Esophagus muscularis mucosa (tissue), 4 donors: ENCODE measurements around the gene HSPB7. TPM values are rescaled to one million over a fixed set of nuclear protein-coding genes. Genes with fewer than 3 reads are reported as not detected.

ENCODE experiments used
- DNase-seq: peaks from one replicate; pipeline ENCODE4 v3.0.0-alpha.2; 2017; ENCODE audit errors: extremely low spot score
- H3K27ac ChIP-seq, 4 donors: fragments of 200-600 bp; sonication (generic); replicated peaks in 1 of 4; 1 replicate in 3 of 4; 2 replicates in 1 of 4; pipeline ENCODE4 v1.5.1; 2016 to 2019; ENCODE audit warnings: mild to moderate bottlenecking in 1 of 4
- H3K27me3 ChIP-seq, 4 donors: fragments of 200-600 bp; sonication (generic); one replicate each; pipeline versions ENCODE4 v1.5.1 to v1.6.0; 2016 to 2019
- H3K36me3 ChIP-seq, 4 donors: fragments of 200-600 bp; sonication (generic); one replicate each; pipeline ENCODE4 v1.5.1; 2016 to 2019
- H3K4me1 ChIP-seq, 4 donors: fragments of 200-600 bp; sonication (generic); one replicate each; pipeline ENCODE4 v1.5.1; 2016 to 2019
- H3K4me3 ChIP-seq, 4 donors: fragments of 200-600 bp; sonication (generic); 1 replicate in 2 of 4; 2 replicates in 2 of 4; pipeline ENCODE4 v1.5.1; 2016 to 2019; ENCODE audit warnings: mild to moderate bottlenecking in 4 of 4, moderate library complexity in 1 of 4
- H3K9me3 ChIP-seq, 4 donors: fragments of 200-600 bp; sonication (generic); 1 replicate in 3 of 4; 2 replicates in 1 of 4; pipeline ENCODE4 v1.5.1; 2016 to 2019
- EP300 ChIP-seq: sonication (generic); formaldehyde crosslinking; IDR thresholded peaks from one replicate; pipeline ENCODE4 v1.6.1; 2017; ENCODE audit warnings: antibody characterized with exemption
- POLR2A ChIP-seq: fragments of 450-650 bp; IDR thresholded peaks from one replicate; pipeline ENCODE4 v1.6.1; 2017; ENCODE audit warnings: antibody characterized with exemption, moderate library complexity, mild to moderate bottlenecking, low read depth
- POLR2AphosphoS5 ChIP-seq, 2 donors: sonication (generic); formaldehyde crosslinking; IDR thresholded peaks; one replicate each; pipeline ENCODE4 v1.6.1; 2017; ENCODE audit warnings: antibody characterized with exemption in 2 of 2
- WGBS: methylation state at CpG from one replicate; pipeline ENCODE4 v1.1.5; 2018; 5-methylcytosine and 5-hydroxymethylcytosine counted together
- intact Hi-C: fragments of 100-400 bp; cut with DNase I; formaldehyde crosslinking; loops from one replicate; pipeline ENCODE4 v1.15.1; 2023
- total RNA-seq, 4 donors: library from RNA; depleted of rRNA; stranded (reverse); fragments of >200 nt; gene quantifications; one replicate each; pipeline versions ENCODE4 v1.1.0 to v1.2.1, GENCODE V29; 2016
- TF ChIP-seq, protein P1 (sequence below), 3 experiments: fragments of 200-600 bp in 2 of 3; fragments of 450-650 bp in 1 of 3; sonication (generic) in 2 of 3; IDR thresholded peaks; one replicate each; pipeline ENCODE4 v1.5.1; 2017 to 2019; ENCODE audit warnings: antibody characterized with exemption in 3 of 3, mild to moderate bottlenecking in 2 of 3, moderate library complexity in 1 of 3

Gene HSPB7
- total RNA-seq, 4 donors from 2014 or later: 111 to 408 (median 279) TPM

DNA sequence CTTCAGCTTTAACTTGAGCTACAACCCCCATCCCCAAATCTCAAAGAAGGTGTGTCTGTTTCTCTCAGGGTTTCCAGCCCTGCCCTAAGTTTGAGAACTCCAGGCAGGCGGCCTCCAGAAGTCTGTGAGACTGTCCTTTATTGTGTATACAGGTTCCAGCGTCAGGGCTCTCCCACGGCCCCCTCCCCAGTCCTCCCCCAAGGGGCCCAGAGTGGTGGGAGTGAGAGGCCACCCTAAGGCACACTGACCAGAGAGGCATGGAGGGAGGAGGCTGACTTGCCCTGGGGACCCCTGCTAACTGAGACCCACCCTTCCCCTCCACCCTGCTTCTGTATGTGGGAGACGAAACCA is 4.0 kb downstream of the HSPB7 start:
- Histone ChIP-seq H3K36me3 (peaks cover 0 to 24% (median 0%) of the 10 kb centered on the region in 4 donors), H3K4me1 (peaks cover 37 to 67% (median 64%) of the 10 kb centered on the region in 4 donors), H3K27ac (peak overlapping the region; percentile 92 to 99 (median 98)), H3K4me3 (peak overlapping the region in 2 of 4 donors; percentile 59 to 72), H3K27me3 (no peaks in the 10 kb centered on the region), H3K9me3 (no peaks in the 10 kb centered on the region)
- no peak for DNase-seq
- no peak for TF ChIP-seq POLR2AphosphoS5 (IDR thresholded peaks at IDR 0.05)
- no peak for TF ChIP-seq EP300
- intact Hi-C loops: no loop called here
- WGBS: 53% methylated on average over 3 of the region's 4 CpGs

DNA sequence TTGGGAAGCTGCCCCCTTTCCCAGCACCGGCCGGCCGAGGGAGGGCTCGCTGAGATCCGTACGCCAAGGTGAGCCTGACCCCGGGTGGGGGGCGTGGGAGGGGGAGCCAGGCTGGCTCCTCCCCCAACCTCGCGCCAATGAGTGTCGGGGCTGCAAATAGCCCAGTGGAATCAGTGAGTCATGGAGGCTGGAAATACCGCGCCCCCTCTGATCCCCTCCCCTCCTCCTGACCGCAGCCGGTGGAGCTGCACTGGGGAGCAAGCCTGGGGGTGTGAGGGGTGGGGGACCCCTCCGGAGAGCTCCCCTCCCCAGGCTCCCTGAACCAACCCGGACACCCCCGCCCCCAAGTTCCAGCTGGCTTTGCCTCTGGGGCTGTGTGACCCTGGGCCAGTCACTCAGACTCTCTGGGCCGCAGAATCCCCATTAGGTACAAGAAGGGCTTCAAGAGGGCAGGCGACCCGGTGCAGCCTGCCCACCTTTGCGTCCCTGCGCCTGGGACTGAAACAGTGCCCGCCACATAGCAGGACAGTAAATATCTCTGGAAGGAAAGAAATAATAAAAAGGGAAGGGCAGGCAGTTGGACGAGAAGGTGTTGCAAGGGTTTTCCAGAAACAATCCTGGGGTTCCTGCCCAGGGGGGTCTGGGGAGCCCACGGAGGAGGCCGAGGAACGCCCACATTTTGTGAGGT is 4.5 kb downstream of the HSPB7 start:
- Histone ChIP-seq H3K9me3 (no peaks in the 10 kb centered on the region), H3K4me1 (peaks cover 32 to 65% (median 58%) of the 10 kb centered on the region in 4 donors), H3K27ac (peak overlapping the region; percentile 92 to 99 (median 98)), H3K4me3 (peak overlapping the region; percentile 46 to 72 (median 55)), H3K27me3 (no peaks in the 10 kb centered on the region), H3K36me3 (peaks cover 0 to 24% (median 0%) of the 10 kb centered on the region in 4 donors)
- WGBS: 36% methylated on average over 10 of the region's 28 CpGs
- DNase-seq: no peak
- TF ChIP-seq POLR2AphosphoS5 (IDR thresholded peaks at IDR 0.05) (peak; percentile 73 to 84), EP300 (peak; percentile 12), POLR2A (no peak)
- TF ChIP-seq, protein P1, sequence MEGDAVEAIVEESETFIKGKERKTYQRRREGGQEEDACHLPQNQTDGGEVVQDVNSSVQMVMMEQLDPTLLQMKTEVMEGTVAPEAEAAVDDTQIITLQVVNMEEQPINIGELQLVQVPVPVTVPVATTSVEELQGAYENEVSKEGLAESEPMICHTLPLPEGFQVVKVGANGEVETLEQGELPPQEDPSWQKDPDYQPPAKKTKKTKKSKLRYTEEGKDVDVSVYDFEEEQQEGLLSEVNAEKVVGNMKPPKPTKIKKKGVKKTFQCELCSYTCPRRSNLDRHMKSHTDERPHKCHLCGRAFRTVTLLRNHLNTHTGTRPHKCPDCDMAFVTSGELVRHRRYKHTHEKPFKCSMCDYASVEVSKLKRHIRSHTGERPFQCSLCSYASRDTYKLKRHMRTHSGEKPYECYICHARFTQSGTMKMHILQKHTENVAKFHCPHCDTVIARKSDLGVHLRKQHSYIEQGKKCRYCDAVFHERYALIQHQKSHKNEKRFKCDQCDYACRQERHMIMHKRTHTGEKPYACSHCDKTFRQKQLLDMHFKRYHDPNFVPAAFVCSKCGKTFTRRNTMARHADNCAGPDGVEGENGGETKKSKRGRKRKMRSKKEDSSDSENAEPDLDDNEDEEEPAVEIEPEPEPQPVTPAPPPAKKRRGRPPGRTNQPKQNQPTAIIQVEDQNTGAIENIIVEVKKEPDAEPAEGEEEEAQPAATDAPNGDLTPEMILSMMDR (IDR thresholded peaks at IDR 0.05): no peak
- intact Hi-C loops: no loop called here

DNA sequence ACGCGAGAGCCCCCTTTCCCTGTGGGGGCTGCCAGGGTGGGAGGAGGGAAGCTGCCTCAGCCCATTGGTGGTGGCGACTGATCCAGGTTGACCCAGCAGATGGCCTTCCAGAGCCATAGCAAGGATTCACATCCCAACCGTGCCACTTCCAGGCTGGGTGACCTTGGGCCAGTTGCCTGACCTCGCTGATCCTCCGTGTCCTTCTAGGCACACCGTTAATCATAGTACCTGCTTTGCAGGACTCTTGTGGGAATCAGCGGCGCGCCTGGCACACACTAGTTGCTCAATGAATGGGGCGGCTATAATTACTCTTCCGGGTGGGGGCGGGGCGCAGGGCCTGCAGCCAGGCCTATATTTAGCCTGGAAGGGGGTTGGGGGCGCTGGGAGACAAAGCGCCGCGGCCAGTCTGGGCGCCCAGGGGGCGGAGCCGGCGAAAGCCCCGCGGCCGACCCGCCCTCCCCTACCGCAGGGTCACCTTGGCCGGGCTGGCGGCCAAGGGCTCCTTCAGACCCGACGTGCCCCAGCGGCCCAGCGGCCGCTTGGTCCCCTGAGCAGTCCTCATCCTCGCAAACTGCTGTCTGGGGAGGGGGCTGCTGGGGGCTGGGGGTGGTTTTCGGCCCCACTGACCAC is 5.1 kb downstream of the HSPB7 start:
- TF ChIP-seq EP300 (no peak), POLR2AphosphoS5 (IDR thresholded peaks at IDR 0.05) (peak; percentile 46)
- Histone ChIP-seq H3K27me3 (no peaks in the 10 kb centered on the region), H3K36me3 (peaks cover 0 to 24% (median 0%) of the 10 kb centered on the region in 4 donors), H3K4me3 (peak overlapping the region; percentile 46 to 72 (median 55)), H3K4me1 (peaks cover 28 to 58% (median 52%) of the 10 kb centered on the region in 4 donors), H3K9me3 (no peaks in the 10 kb centered on the region), H3K27ac (peak overlapping the region; percentile 92 to 99 (median 98))
- intact Hi-C loops: no loop called here
- no peak for DNase-seq
- WGBS: 14% methylated on average over 18 of the region's 36 CpGs

DNA sequence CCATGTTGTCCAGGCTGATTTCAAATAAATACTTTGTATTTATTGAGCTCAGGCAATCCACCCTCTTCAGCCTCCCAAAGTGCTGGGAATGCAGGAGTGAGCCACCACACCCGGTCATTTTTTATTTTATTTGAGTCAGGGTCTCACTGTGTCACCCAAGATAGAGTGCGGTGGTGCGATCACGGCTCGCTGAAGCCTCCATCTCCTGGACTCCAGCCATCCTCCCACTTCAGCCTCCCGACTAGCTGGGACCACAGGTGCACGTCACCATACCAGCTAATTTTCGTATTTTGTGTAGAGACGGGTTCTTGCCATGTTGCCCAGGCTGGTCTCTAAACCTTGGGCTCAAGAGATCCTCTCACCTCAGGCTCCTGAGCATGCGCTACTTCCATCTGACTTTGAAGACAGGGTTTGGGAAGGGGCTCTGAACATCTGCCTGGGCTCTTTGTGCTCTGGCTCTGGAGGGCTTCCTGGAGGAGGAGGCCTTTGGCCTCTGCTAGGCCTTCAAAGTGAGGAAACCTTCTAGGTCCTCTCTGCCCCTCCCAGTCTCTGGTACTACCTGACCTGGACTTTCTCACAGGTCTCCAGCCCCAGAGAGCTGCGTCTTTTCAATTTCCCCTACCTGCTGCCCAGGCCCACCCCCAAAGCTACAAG is 5.8 kb downstream of the HSPB7 start:
- H3K4me1 ChIP-seq: peaks cover 28 to 52% (median 46%) of the 10 kb centered on the region in 4 donors
- H3K27me3 ChIP-seq: no peaks in the 10 kb centered on the region
- no peak for DNase-seq
- H3K4me3 ChIP-seq: peak overlapping the region in 2 of 4 donors; percentile 46 to 59
- peaks cover 0 to 18% (median 0%) of the 10 kb centered on the region in 4 donors for H3K36me3 ChIP-seq
- 93% methylated on average over 10 of the region's 11 CpGs for WGBS
- intact Hi-C loops: no loop called here
- TF ChIP-seq, protein P1 (IDR thresholded peaks at IDR 0.05): no peak
- TF ChIP-seq EP300 (no peak), POLR2AphosphoS5 (IDR thresholded peaks at IDR 0.05) (peak in 1 of 2 donors; percentile 4), POLR2A (no peak)
- no peaks in the 10 kb centered on the region for H3K9me3 ChIP-seq
- H3K27ac ChIP-seq: peak overlapping the region; percentile 92 to 99 (median 98)

DNA sequence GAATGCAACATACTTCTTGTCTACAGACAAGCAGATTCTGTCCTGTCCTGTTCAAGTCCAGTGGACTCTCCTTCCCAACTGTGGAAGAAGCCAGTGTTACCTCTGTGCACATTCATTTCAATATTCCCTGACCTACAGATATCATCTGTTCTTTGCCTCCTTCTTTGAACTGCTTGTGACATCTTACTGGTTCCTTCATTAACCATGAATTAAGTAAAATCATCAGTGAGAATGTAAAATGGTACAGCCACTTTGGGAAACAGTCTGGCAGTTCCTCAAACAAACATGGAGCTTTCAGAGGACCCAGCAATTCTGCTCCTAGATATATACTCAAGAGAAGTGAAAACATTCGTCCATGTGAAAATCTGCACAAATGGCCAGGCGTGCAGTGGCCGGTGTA is 7.0 kb downstream of the HSPB7 start:
- no peak overlapping the region for H3K4me3 ChIP-seq
- WGBS: 89% methylated on average over 3 of the region's 3 CpGs
- no peaks in the 10 kb centered on the region for H3K9me3 ChIP-seq
- intact Hi-C loops: loop anchor here (1.0 kb wide), 1 partner anchor 17 kb away; no protein-coding TSS in a partner anchor
- TF ChIP-seq POLR2A (no peak), EP300 (no peak), POLR2AphosphoS5 (IDR thresholded peaks at IDR 0.05) (peak in 1 of 2 donors; percentile 32)
- TF ChIP-seq, protein P1 (IDR thresholded peaks at IDR 0.05): no peak
- H3K27me3 ChIP-seq: no peaks in the 10 kb centered on the region
- peak overlapping the region in 2 of 4 donors; percentile 4 to 97 for H3K27ac ChIP-seq
- DNase-seq: no peak
- H3K36me3 ChIP-seq: peaks cover 0 to 9% (median 0%) of the 10 kb centered on the region in 4 donors
- peaks cover 28 to 40% (median 37%) of the 10 kb centered on the region in 4 donors for H3K4me1 ChIP-seq
